ENCODE results near the gene KCNK7.

The KCNK7 gene

DNA sequence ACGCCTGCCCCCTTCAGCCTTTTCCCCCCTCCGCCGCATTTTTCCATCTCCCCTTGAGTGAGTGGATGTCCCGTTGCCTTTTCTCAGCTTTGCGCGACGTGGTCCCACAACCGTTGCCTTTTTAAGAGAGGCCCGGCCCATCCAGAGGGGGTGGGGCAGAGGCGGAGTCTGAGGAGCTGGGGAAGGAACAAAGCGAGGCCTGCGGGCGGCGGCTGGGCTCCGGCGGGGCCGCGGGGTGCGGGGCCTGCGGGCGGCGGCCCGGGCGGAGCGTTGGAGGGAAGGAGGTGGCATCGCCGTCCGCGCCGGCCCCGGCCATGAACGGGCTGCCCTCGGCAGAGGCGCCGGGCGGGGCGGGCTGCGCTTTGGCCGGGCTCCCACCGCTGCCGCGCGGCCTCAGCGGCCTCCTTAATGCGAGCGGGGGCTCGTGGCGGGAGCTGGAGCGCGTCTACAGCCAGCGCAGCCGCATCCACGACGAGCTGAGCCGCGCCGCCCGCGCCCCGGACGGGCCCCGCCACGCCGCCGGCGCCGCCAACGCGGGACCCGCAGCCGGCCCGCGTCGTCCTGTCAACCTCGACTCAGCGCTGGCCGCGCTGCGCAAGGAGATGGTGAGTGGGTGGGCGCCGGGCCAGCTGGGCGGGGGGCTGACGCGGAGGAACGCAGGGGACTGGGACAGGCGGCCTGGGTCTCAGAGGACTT is 23.1 kb downstream of the KCNK7 start, which contains the start of gene FAM89B:
Gene FAM89B (plus strand): TSS at position 183 of the 696 bp plus-strand sequence. CDS start 132 bp downstream, at position 315.
- TF ChIP-seq SIN3A (IDR thresholded peaks at IDR 0.05; ENCODE audit: borderline replicate concordance, insufficient read depth, low read length) = peak; percentile 68; the same call in 1 of the 2 replicates
- TF ChIP-seq TAF1 (IDR thresholded peaks at IDR 0.05; ENCODE audit: borderline replicate concordance, insufficient read depth, low read length) = 0 out of 2 replicates have a peak, but pooled peaks have one; percentile 30
- TF ChIP-seq POLR2AphosphoS5 (IDR thresholded peaks at IDR 0.05; ENCODE audit: low read depth, low read length) = no peak

DNA sequence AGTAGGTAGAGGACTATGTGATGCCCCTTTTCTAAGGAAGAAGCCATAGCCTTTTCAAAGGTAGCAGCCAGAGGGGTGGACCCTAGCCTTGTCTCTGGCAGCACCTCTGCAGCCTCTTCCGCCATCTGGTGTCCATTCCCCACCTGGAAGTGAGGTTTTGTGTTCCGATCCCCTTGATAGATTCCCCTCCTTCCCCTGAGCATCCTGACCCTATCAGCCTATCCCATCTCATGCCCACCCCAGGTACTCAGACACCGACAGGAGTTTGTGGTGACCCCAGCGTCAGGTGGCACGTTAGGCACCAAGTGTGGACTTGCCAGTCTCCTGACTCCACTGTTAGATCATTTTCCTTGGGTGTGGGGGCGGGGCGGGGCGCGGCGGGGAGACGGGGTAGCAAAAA is 23.7 kb downstream of the KCNK7 start:
- TF ChIP-seq TAF1 (IDR thresholded peaks at IDR 0.05; ENCODE audit: borderline replicate concordance, insufficient read depth, low read length) = no peak
- 0 out of 2 replicates have a peak, but pooled peaks have one; percentile 41 for TF ChIP-seq SIN3A (IDR thresholded peaks at IDR 0.05; ENCODE audit: borderline replicate concordance, insufficient read depth, low read length)

DNA sequence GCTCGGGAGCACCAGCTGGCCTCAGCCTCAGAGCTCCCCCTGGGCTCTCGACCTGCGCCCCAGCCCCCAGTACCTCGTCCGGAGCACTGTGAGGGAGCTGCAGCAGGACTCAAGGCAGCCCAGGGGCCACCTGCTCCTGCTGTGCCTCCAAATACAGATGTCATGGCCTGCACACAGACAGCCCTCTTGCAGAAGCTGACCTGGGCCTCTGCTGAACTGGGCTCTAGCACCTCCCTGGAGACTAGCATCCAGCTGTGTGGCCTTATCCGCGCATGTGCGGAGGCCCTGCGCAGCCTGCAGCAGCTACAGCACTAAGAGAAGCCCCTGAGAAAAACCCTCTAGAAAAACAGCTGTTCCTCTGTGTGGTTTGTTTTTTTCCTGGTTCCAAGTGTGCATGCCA is 24.2 kb downstream of the KCNK7 start:
- TF ChIP-seq TAF1 (IDR thresholded peaks at IDR 0.05; ENCODE audit: borderline replicate concordance, insufficient read depth, low read length) (no peak), POLR2AphosphoS5 (IDR thresholded peaks at IDR 0.05; ENCODE audit: low read depth, low read length) (no peak), SIN3A (IDR thresholded peaks at IDR 0.05; ENCODE audit: borderline replicate concordance, insufficient read depth, low read length) (no peak), FOXP2 (optimal IDR thresholded peaks at IDR 0.05; ENCODE audit: borderline replicate concordance, extremely low read depth, extremely low read length, insufficient read depth) (no peak)
- TF ChIP-seq, protein P1, sequence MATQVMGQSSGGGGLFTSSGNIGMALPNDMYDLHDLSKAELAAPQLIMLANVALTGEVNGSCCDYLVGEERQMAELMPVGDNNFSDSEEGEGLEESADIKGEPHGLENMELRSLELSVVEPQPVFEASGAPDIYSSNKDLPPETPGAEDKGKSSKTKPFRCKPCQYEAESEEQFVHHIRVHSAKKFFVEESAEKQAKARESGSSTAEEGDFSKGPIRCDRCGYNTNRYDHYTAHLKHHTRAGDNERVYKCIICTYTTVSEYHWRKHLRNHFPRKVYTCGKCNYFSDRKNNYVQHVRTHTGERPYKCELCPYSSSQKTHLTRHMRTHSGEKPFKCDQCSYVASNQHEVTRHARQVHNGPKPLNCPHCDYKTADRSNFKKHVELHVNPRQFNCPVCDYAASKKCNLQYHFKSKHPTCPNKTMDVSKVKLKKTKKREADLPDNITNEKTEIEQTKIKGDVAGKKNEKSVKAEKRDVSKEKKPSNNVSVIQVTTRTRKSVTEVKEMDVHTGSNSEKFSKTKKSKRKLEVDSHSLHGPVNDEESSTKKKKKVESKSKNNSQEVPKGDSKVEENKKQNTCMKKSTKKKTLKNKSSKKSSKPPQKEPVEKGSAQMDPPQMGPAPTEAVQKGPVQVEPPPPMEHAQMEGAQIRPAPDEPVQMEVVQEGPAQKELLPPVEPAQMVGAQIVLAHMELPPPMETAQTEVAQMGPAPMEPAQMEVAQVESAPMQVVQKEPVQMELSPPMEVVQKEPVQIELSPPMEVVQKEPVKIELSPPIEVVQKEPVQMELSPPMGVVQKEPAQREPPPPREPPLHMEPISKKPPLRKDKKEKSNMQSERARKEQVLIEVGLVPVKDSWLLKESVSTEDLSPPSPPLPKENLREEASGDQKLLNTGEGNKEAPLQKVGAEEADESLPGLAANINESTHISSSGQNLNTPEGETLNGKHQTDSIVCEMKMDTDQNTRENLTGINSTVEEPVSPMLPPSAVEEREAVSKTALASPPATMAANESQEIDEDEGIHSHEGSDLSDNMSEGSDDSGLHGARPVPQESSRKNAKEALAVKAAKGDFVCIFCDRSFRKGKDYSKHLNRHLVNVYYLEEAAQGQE (IDR thresholded peaks at IDR 0.05; ENCODE audit: insufficient read depth in 1 of 2, low read depth in 2 of 2, low read length in 2 of 2) = no peak

DNA sequence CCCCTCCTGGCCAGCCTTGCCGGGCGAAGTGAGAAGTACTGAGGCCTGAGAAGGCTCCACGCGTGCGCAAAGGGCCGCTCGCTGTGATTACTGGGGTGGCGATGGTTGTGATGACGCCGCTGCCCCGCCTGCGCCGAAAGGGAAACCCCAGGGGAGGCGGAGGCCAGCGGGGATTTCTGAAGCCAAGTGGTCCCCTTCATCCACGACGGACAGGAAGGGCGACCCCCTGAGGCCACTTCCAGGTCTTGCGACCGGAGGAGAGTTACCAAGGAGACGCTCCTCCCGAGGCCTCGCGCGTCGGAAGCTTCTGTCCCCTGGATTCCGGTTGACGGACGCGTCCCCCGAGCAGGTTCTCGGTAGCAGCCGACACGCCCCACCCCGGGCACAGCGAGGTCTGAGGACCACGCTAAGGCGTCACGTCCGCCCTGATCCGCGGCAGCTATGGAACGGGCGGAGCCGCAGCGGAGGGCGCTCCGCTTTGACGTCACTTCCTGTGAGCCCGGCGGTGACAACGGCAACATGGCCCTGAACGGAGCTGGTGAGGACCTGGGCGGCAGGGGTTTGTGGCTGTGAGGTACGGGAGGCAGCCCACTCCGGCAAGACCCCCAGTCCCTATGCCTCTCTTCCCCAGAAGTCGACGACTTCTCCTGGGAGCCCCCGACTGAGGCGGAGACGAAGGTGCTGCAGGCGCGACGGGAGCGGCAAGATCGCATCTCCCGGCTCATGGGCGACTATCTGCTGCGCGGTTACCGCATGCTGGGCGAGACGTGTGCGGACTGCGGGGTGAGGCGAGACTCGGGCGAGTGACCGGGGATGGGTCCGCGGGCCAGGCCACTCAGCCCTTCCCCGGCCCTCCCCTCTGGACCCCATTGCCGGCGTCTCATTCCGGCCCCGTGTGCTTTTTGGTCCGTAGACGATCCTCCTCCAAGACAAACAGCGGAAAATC is 25.4 kb downstream of the KCNK7 start, which contains the start of gene ZNRD2:
Gene ZNRD2 (plus strand): TSS at position 505 of the 946 bp plus-strand sequence. CDS start 15 bp downstream, at position 520.
- TF ChIP-seq POLR2AphosphoS5 (IDR thresholded peaks at IDR 0.05; ENCODE audit: low read depth, low read length) = peak; percentile 75; the same call in 1 of the 2 replicates
- TF ChIP-seq SIN3A (IDR thresholded peaks at IDR 0.05; ENCODE audit: borderline replicate concordance, insufficient read depth, low read length) = peak; percentile 93; the same call in 1 of the 2 replicates
- peak; percentile 74; the same call in 1 of the 2 replicates for TF ChIP-seq TAF1 (IDR thresholded peaks at IDR 0.05; ENCODE audit: borderline replicate concordance, insufficient read depth, low read length)
- no peak for TF ChIP-seq FOXP2 (optimal IDR thresholded peaks at IDR 0.05; ENCODE audit: borderline replicate concordance, extremely low read depth, extremely low read length, insufficient read depth)
- TF ChIP-seq, protein P1 (IDR thresholded peaks at IDR 0.05; ENCODE audit: insufficient read depth in 1 of 2, low read depth in 2 of 2, low read length in 2 of 2) = 0 out of 4 replicates have a peak, but pooled peaks of 1 of the 2 experiments have one; percentile 38

DNA sequence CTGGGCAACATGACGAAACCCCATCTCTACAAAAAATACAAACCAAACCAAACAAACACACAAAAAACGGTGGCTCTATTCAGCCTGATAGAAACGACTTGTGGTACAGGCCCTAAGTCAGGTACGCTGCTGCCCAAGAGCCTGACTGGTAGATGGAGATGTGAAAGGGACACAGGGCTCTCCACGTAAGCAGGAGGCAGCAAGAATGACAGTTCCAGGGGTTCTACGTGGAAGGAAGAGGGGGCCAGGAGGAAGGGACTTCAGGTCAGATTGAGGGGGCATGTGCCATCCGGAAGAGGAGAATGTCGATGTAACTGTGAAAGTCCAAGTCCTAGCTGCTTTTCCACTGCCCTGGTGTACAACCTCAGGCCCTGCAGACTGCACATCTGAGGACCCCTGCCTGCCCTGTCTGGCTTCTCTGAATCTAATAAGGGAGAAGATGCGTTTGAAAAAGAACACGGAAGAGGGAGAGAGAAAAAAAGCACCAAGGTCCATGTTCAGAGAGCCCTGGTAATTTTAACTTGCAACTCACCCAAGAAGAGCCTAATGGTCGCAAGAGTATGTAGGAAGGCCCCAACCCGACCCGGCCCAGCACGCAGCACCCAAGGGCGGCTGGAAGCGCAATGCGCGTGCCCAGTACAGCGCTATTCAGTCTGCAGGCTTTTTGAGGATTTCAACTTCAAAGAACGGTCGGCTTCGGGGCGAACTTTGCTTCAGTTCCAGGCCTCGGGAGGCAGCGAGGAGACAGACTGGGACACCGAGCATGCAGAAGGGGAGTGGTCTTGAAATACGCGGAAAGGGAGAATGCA is 26.2 kb downstream of the KCNK7 start:
- TF ChIP-seq SIN3A (IDR thresholded peaks at IDR 0.05; ENCODE audit: borderline replicate concordance, insufficient read depth, low read length) (no peak), POLR2AphosphoS5 (IDR thresholded peaks at IDR 0.05; ENCODE audit: low read depth, low read length) (no peak), FOXP2 (optimal IDR thresholded peaks at IDR 0.05; ENCODE audit: borderline replicate concordance, extremely low read depth, extremely low read length, insufficient read depth) (no peak), TAF1 (IDR thresholded peaks at IDR 0.05; ENCODE audit: borderline replicate concordance, insufficient read depth, low read length) (no peak)
- TF ChIP-seq, protein P1 (IDR thresholded peaks at IDR 0.05; ENCODE audit: insufficient read depth in 1 of 2, low read depth in 2 of 2, low read length in 2 of 2) = no peak

Data from PFSK-1 (cell line).